A673 (cell line): Measurements from ENCODE around the gene GPER1. TPM values are rescaled to one million over a fixed set of nuclear protein-coding genes. Genes with fewer than 3 reads are reported as not detected.
A peak's percentile ranks its signal among the peaks of the same experiment; 100 is the strongest.

Experiments used
- BruUV-seq: library from RNA; stranded (reverse); fragments of 400-500 nt; replicated peaks from 2 replicates; lab custom pipeline; 2021; lab: Mats Ljungman, UMichigan
- CTCF ChIA-PET: fragments of 300-600 bp; sonication (Branson Sonifier 250); formaldehyde crosslinking; loops from one replicate; lab custom pipeline; 2022; ENCODE audit warnings: antibody characterized with exemption; lab: Charles Lee
- POLR2A ChIA-PET: fragments of 300-600 bp; sonication (Branson Sonifier 250); formaldehyde crosslinking; loops from one replicate; lab custom pipeline; 2022; ENCODE audit warnings: antibody characterized with exemption; ENCODE audit not compliant: low non-redundant PET; lab: Charles Lee
- DNase-seq: peaks from one replicate; pipeline ENCODE4 v3.0.0-alpha.2; 2015; ENCODE audit warnings: low spot score
- H3K27ac ChIP-seq: fragments of 200-600 bp; sonication (generic); 2 replicates; pipeline ENCODE4 v1.5.1; 2016; ENCODE audit warnings: mixed run types, low read depth, mild to moderate bottlenecking, mixed read lengths, antibody characterized with exemption, low read length; ENCODE audit not compliant: poor library complexity, severe bottlenecking
- H3K27me3 ChIP-seq: fragments of 200-600 bp; sonication (generic); replicated peaks from 2 replicates; pipeline ENCODE4 v1.6.1; 2017; ENCODE audit warnings: mixed run types, low read depth, mild to moderate bottlenecking, mixed read lengths, antibody characterized with exemption, low read length; ENCODE audit not compliant: insufficient read depth, poor library complexity
- H3K36me3 ChIP-seq: fragments of 200-600 bp; sonication (generic); 2 replicates; pipeline ENCODE4 v1.6.1; 2016; ENCODE audit warnings: mixed run types, mild to moderate bottlenecking, mixed read lengths, antibody characterized with exemption, low read length; ENCODE audit not compliant: insufficient read depth, poor library complexity, severe bottlenecking
- H3K4me1 ChIP-seq: fragments of 200-600 bp; sonication (generic); 2 replicates; pipeline ENCODE4 v1.6.1; 2017; ENCODE audit warnings: mixed run types, mild to moderate bottlenecking, mixed read lengths, antibody characterized with exemption, low read length; ENCODE audit not compliant: insufficient read depth, poor library complexity, severe bottlenecking
- H3K4me3 ChIP-seq: fragments of 200-600 bp; sonication (generic); 2 replicates; pipeline ENCODE4 v1.5.1; 2016; ENCODE audit warnings: low read depth, mixed run types, mild to moderate bottlenecking, mixed read lengths, low read length; ENCODE audit not compliant: poor library complexity, severe bottlenecking
- H3K9me3 ChIP-seq: fragments of 200-600 bp; sonication (generic); 2 replicates; pipeline ENCODE4 v1.6.1; 2016; ENCODE audit warnings: mixed run types, low read depth, mild to moderate bottlenecking, mixed read lengths, antibody characterized with exemption, low read length; ENCODE audit not compliant: poor library complexity, severe bottlenecking
- EZH2 ChIP-seq: fragments of 200-600 bp; sonication (generic); IDR thresholded peaks from 2 replicates; pipeline ENCODE4 v1.6.1; 2017; ENCODE audit warnings: borderline replicate concordance, low read depth, mild to moderate bottlenecking, mixed read lengths, antibody characterized with exemption, low read length; ENCODE audit not compliant: poor library complexity, severe bottlenecking
- intact Hi-C: fragments of 100-400 bp; cut with micrococcal nuclease; formaldehyde crosslinking; loops from one replicate; pipeline ENCODE4 v1.10.0; 2022; ENCODE audit not compliant: unreplicated experiment
- total RNA-seq: library from RNA; stranded (reverse); gene quantifications from 2 replicates; pipeline ENCODE4 v1.2.3, GENCODE V29; 2021
- TF ChIP-seq, protein P1 (sequence below): fragments of 300-800, 200-600 bp; sonication (generic); conservative IDR thresholded peaks from 2 replicates; pipeline ENCODE4 v1.5.1; 2017; ENCODE audit warnings: low read depth, mild to moderate bottlenecking, antibody characterized with exemption, low read length, moderate library complexity, mixed read lengths

Gene GPER1
- total RNA-seq, 1 experiment from 2014 or later = 0.37 TPM

- TF ChIP-seq, protein P1, sequence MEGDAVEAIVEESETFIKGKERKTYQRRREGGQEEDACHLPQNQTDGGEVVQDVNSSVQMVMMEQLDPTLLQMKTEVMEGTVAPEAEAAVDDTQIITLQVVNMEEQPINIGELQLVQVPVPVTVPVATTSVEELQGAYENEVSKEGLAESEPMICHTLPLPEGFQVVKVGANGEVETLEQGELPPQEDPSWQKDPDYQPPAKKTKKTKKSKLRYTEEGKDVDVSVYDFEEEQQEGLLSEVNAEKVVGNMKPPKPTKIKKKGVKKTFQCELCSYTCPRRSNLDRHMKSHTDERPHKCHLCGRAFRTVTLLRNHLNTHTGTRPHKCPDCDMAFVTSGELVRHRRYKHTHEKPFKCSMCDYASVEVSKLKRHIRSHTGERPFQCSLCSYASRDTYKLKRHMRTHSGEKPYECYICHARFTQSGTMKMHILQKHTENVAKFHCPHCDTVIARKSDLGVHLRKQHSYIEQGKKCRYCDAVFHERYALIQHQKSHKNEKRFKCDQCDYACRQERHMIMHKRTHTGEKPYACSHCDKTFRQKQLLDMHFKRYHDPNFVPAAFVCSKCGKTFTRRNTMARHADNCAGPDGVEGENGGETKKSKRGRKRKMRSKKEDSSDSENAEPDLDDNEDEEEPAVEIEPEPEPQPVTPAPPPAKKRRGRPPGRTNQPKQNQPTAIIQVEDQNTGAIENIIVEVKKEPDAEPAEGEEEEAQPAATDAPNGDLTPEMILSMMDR = peak; percentile 55
- no peak for TF ChIP-seq EZH2
- H3K9me3 ChIP-seq = no peaks in the 10 kb centered on the region
- H3K4me1 ChIP-seq = peaks cover 29% of the 10 kb centered on the region
- intact Hi-C loops = no loop called here
- H3K36me3 ChIP-seq = no peaks in the 10 kb centered on the region
- peak within 1 kb of the TSS; percentile 60 for H3K4me3 ChIP-seq
- no TSS peak for BruUV-seq
- no peaks in the 10 kb centered on the region for H3K27me3 ChIP-seq
- DNase-seq = peak; percentile 99
- ChIA-PET POLR2A (no interaction called here), CTCF (interaction anchor here (1.7 kb wide), 1 partner anchor 21 kb away, joined by 7 read pairs; no protein-coding TSS in a partner anchor)
- peak within 1 kb of the TSS; percentile 90 for H3K27ac ChIP-seq
Observed at GRCh38 chr7:1044189-1045068, 43.5 kb upstream of the GPER1 start, which contains the start of gene GPR146. TSS of gene GPR146 (plus strand) at chr7:1044546. CDS start at chr7:1057516, 12,970 bp downstream.

- DNase-seq = no peak
- intact Hi-C loops = no loop called here
- Histone ChIP-seq H3K36me3 (no peaks in the 10 kb centered on the region), H3K9me3 (no peaks in the 10 kb centered on the region), H3K4me1 (peaks cover 29% of the 10 kb centered on the region), H3K27me3 (no peaks in the 10 kb centered on the region), H3K27ac (no peak overlapping the region), H3K4me3 (peak overlapping the region; percentile 60)
- no TSS peak for BruUV-seq
- no peak for TF ChIP-seq EZH2
- TF ChIP-seq, protein P1 = no peak
- CTCF ChIA-PET = interaction anchor here (1.7 kb wide), 1 partner anchor 20 kb away, joined by 7 read pairs; no protein-coding TSS in a partner anchor
- POLR2A ChIA-PET = no interaction called here
Observed at GRCh38 chr7:1045069-1046063, 42.5 kb upstream of the GPER1 start.
